DND-41 (cell line): Measurements from ENCODE around the gene ACADM.

Source experiments
- EZH2 ChIP-seq: IDR thresholded peaks from 3 replicates; pipeline ENCODE4 v1.6.1; 2012; ENCODE audit warnings: borderline replicate concordance, low read depth, mild to moderate bottlenecking, moderate library complexity, low read length, inconsistent platforms; ENCODE audit not compliant: severe bottlenecking
- TF ChIP-seq, protein P1 (sequence below): IDR thresholded peaks from 2 replicates; pipeline ENCODE4 v1.5.1; 2012; ENCODE audit warnings: borderline replicate concordance, low read length, moderate library complexity, mild to moderate bottlenecking; ENCODE audit not compliant: poor library complexity, severe bottlenecking; ENCODE audit errors: extremely low read depth

- TF ChIP-seq, protein P1, sequence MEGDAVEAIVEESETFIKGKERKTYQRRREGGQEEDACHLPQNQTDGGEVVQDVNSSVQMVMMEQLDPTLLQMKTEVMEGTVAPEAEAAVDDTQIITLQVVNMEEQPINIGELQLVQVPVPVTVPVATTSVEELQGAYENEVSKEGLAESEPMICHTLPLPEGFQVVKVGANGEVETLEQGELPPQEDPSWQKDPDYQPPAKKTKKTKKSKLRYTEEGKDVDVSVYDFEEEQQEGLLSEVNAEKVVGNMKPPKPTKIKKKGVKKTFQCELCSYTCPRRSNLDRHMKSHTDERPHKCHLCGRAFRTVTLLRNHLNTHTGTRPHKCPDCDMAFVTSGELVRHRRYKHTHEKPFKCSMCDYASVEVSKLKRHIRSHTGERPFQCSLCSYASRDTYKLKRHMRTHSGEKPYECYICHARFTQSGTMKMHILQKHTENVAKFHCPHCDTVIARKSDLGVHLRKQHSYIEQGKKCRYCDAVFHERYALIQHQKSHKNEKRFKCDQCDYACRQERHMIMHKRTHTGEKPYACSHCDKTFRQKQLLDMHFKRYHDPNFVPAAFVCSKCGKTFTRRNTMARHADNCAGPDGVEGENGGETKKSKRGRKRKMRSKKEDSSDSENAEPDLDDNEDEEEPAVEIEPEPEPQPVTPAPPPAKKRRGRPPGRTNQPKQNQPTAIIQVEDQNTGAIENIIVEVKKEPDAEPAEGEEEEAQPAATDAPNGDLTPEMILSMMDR = no peak
- no peak for TF ChIP-seq EZH2
These were observed 47.5 kb downstream of the ACADM start for GRCh38 chr1:75771978-75772377.
